Left ventricle myocardium inferior (tissue), 1 donor: ENCODE measurements around the gene PSAPL1. TPM values are rescaled to one million over a fixed set of nuclear protein-coding genes. Genes with fewer than 3 reads are reported as not detected.

ENCODE experiments used
- DNase-seq: peaks from one replicate; pipeline ENCODE4 v3.0.0-alpha.2; 2020
- H3K27ac ChIP-seq: fragments of 200-600 bp; replicated peaks from 2 replicates; pipeline ENCODE4 v1.8.0; 2021
- H3K27me3 ChIP-seq: fragments of 200-600 bp; 2 replicates; pipeline ENCODE4 v1.8.0; 2021; ENCODE audit warnings: low read depth
- H3K36me3 ChIP-seq: fragments of 200-600 bp; 2 replicates; pipeline ENCODE4 v1.8.0; 2021
- H3K4me1 ChIP-seq: fragments of 200-600 bp; 2 replicates; pipeline ENCODE4 v1.8.0; 2021
- H3K4me3 ChIP-seq: fragments of 200-600 bp; 2 replicates; pipeline ENCODE4 v1.8.0; 2021; ENCODE audit warnings: mild to moderate bottlenecking, moderate library complexity
- H3K9me3 ChIP-seq: fragments of 200-600 bp; replicated peaks from 2 replicates; pipeline ENCODE4 v1.8.0; 2021
- intact Hi-C: fragments of 100-400 bp; cut with micrococcal nuclease; formaldehyde crosslinking; loops from one replicate; pipeline ENCODE4 v1.11.0; 2022
- total RNA-seq: library from RNA; stranded (reverse); fragmentation: NEBNext Ultra II Directional; extraction: Animal tissue kit (Norgen Biotek cat#: 25700); gene quantifications from one replicate; pipeline ENCODE4 v1.2.1, GENCODE V29; 2021
- TF ChIP-seq, protein P1 (sequence below): fragments of 200-600 bp; IDR thresholded peaks from 2 replicates; pipeline ENCODE4 v1.8.0; 2021; ENCODE audit warnings: antibody characterized with exemption, mild to moderate bottlenecking, borderline replicate concordance
- donor health status: DM: no; HTN: yes; CAD: no; lungs with severe emphysema.

PSAPL1 gene
- total RNA-seq, 1 donor from 2014 or later, result not detected

DNA sequence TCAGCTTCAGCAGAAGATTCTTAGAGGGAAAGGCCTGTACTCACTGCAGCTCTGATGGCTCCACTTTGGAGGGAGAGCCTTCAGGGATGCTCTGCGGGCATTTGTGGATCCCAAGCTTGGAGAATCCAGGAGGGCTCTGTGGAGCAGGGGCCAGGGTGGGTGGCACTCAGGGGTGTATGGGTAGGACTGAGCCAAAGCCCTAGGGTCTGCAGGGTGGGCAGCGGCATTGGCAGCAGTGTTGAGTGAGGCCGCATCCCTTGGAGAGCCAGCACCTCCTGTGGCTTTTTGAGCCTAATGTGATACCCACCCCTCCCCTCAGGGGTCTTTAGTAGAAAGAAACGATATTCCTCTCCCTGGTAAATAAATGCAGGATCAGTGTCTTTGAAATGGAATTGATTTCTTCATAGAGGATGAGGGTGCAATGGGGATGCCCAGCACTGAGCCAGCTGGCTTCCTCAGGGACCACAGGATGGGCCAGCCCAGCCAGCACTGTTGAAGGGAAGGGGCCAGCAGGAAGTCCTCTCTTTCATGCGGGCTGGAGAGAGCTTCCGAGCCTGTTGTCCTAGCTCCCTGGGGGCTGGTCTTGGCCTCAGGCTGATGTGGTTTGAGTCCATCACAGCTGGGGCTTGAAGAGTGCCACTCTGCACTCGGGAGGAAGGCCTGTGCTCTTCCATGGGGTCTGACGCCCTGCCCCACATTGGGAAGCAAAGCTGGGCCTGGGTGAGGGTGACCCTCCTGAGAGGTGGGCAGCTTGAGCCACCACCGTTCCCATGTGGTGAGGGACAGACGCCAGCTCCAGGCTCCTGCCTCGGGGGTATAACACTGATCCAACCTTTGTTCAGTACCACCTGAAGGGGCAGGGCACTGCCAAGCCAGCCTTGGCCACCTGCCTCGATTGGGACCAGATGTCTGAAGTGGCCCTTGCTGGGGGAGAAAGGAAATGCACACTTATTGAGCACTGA, 49.5 kb downstream of the PSAPL1 start:
- no peak overlapping the region for H3K4me3 ChIP-seq
- intact Hi-C loops, result no loop called here
- peaks cover 8% of the 10 kb centered on the region for H3K4me1 ChIP-seq
- no peaks in the 10 kb centered on the region for H3K36me3 ChIP-seq
- no peaks in the 10 kb centered on the region for H3K9me3 ChIP-seq
- H3K27me3 ChIP-seq, result peaks cover under 1% of the 10 kb centered on the region
- DNase-seq, result no peak
- TF ChIP-seq, protein P1, sequence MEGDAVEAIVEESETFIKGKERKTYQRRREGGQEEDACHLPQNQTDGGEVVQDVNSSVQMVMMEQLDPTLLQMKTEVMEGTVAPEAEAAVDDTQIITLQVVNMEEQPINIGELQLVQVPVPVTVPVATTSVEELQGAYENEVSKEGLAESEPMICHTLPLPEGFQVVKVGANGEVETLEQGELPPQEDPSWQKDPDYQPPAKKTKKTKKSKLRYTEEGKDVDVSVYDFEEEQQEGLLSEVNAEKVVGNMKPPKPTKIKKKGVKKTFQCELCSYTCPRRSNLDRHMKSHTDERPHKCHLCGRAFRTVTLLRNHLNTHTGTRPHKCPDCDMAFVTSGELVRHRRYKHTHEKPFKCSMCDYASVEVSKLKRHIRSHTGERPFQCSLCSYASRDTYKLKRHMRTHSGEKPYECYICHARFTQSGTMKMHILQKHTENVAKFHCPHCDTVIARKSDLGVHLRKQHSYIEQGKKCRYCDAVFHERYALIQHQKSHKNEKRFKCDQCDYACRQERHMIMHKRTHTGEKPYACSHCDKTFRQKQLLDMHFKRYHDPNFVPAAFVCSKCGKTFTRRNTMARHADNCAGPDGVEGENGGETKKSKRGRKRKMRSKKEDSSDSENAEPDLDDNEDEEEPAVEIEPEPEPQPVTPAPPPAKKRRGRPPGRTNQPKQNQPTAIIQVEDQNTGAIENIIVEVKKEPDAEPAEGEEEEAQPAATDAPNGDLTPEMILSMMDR, result no peak
- H3K27ac ChIP-seq, result no peak overlapping the region

DNA sequence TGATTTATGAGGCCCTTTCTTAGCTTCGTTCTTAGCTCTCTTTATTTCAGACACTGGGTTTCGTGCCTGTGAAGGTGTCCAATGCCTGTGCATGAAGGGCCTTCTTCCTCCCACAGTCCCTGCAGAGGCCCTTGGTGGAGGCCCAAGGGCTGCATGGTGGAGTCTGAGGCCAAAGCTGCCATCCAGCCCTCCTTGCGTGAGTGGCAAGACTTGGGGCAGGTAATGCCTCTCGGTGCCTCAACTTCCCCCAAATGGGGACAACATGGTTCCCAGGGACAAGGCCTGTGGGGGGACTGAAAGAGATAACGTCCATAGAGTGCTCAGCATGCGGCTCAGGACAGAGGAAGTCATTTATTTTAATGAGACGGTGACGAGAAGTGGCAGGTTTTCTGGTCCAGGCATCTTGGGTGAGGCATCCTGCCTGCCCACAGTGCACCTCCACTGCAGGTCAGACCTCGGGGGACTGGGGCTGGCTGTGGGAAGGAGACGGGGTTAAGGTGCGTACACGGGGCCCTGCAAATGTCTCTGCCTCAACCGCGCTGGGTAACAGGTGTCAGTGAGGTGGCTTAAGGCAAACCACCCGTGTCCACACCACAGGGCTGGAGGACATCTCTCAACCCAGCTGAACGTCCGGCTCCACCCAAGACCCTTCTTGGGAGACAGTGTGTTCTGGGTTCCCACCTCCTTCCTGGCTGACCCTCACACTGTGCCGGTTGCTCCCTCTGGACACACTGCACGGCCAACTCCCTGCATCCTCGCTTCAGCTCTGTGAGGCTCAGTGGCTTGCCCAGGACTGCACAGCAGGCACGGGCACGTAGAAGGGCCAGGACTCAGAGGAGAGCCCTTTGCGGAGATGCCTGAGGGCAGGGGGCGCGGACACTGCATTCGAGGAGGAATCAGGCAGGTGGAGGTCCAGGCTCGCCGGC, 50.5 kb downstream of the PSAPL1 start:
- peaks cover 6% of the 10 kb centered on the region for H3K27me3 ChIP-seq
- intact Hi-C loops, result no loop called here

GRCh38 chr4:7383266-7383665, 51.5 kb downstream of the PSAPL1 start:
- no peak overlapping the region for H3K27ac ChIP-seq
- H3K36me3 ChIP-seq, result no peaks in the 10 kb centered on the region
- H3K4me1 ChIP-seq, result peaks cover 8% of the 10 kb centered on the region
- intact Hi-C loops, result no loop called here
- TF ChIP-seq, protein P1, result no peak
- no peak overlapping the region for H3K4me3 ChIP-seq
- peaks cover 15% of the 10 kb centered on the region for H3K27me3 ChIP-seq
- DNase-seq, result no peak
- no peaks in the 10 kb centered on the region for H3K9me3 ChIP-seq

More for the DNA sequence above, 50.5 kb downstream of the PSAPL1 start:
- Histone ChIP-seq H3K4me3 (no peak overlapping the region), H3K27ac (no peak overlapping the region), H3K9me3 (no peaks in the 10 kb centered on the region), H3K4me1 (peaks cover 8% of the 10 kb centered on the region), H3K36me3 (no peaks in the 10 kb centered on the region)
- TF ChIP-seq, protein P1, result no peak
- DNase-seq, result no peak

DNA sequence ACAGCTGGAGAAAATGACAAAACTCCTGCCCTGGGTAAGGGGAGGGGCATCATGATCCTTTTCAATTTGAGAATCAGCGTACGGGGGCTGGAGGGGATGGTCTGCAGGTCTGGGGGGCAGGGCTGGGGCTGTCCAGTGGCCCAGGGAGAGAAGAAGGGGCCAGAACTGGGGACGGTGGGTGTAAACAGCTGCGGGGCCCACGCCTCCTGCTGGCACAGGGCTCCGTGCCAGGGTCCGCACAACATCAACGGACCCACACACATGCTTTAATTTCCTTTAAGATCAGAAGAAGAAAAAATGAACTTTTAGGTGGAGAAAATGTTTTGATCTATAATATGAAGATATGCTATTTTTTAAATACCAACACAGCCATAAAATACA, 52.1 kb downstream of the PSAPL1 start:
- no peaks in the 10 kb centered on the region for H3K36me3 ChIP-seq
- intact Hi-C loops, result no loop called here
- no peak overlapping the region for H3K4me3 ChIP-seq
- no peak overlapping the region for H3K27ac ChIP-seq
- TF ChIP-seq, protein P1, result no peak
- DNase-seq, result no peak
- peaks cover 11% of the 10 kb centered on the region for H3K4me1 ChIP-seq
- peaks cover 21% of the 10 kb centered on the region for H3K27me3 ChIP-seq
- H3K9me3 ChIP-seq, result no peaks in the 10 kb centered on the region

- Histone ChIP-seq H3K27ac (no peak overlapping the region), H3K9me3 (no peaks in the 10 kb centered on the region), H3K4me1 (peaks cover 16% of the 10 kb centered on the region), H3K27me3 (peaks cover 22% of the 10 kb centered on the region), H3K36me3 (no peaks in the 10 kb centered on the region), H3K4me3 (no peak overlapping the region)
- TF ChIP-seq, protein P1, result no peak
- intact Hi-C loops, result no loop called here
- DNase-seq, result no peak
These were observed 52.7 kb downstream of the PSAPL1 start for GRCh38 chr4:7381890-7382633.
